HG03457 (cell line): ENCODE results near the gene MAP2.

ENCODE experiments used
- ATAC-seq: cut with Tn5 transposase; IDR thresholded peaks from one replicate; pipeline ENCODE4 v1.9.1; 2021; ENCODE audit warnings: moderate number of reproducible peaks; ENCODE audit not compliant: unreplicated experiment

Gene MAP2

GRCh38 chr2:209773377-209773776 lies 349.5 kb downstream of the MAP2 start:
- no peak for ATAC-seq
